ENCODE data around the gene CDCP2.

Gene CDCP2

GRCh38 chr1:54151013-54151412 is 1.8 kb downstream of the CDCP2 start:
- no peak for TF ChIP-seq ZFX (IDR thresholded peaks at IDR 0.05; ENCODE audit: borderline replicate concordance)
- TF ChIP-seq, protein P1, sequence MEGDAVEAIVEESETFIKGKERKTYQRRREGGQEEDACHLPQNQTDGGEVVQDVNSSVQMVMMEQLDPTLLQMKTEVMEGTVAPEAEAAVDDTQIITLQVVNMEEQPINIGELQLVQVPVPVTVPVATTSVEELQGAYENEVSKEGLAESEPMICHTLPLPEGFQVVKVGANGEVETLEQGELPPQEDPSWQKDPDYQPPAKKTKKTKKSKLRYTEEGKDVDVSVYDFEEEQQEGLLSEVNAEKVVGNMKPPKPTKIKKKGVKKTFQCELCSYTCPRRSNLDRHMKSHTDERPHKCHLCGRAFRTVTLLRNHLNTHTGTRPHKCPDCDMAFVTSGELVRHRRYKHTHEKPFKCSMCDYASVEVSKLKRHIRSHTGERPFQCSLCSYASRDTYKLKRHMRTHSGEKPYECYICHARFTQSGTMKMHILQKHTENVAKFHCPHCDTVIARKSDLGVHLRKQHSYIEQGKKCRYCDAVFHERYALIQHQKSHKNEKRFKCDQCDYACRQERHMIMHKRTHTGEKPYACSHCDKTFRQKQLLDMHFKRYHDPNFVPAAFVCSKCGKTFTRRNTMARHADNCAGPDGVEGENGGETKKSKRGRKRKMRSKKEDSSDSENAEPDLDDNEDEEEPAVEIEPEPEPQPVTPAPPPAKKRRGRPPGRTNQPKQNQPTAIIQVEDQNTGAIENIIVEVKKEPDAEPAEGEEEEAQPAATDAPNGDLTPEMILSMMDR (IDR thresholded peaks at IDR 0.05) = no peak
- H3K27ac ChIP-seq = no peak overlapping the region

DNA sequence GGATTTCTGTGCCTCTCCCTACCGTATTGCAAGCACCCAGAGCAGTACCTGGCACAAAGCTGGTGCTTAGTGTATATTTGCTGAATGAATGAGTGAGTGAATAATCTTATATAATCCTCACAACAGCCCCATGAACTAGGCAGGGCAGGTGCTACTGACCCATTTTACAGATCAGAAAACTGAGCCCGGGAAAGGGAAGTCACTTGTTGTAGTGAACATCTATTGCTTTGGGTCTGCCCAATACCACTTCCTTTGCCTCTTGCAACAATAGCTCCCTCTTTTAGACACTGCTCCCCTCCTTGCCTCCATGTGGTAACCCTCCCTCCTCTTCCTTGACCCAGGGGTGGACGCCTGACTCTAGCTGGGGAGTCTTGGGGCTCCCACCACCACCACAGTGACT is 3.1 kb downstream of the CDCP2 start:
- TF ChIP-seq ZFX (IDR thresholded peaks at IDR 0.05; ENCODE audit: borderline replicate concordance) = no peak
- TF ChIP-seq, protein P1 (IDR thresholded peaks at IDR 0.05) = no peak
- no peak overlapping the region for H3K27ac ChIP-seq

GRCh38 chr1:54144366-54144765 is 8.4 kb downstream of the CDCP2 start:
- no peak overlapping the region for H3K27ac ChIP-seq
- TF ChIP-seq ZFX (IDR thresholded peaks at IDR 0.05; ENCODE audit: borderline replicate concordance) = no peak
- TF ChIP-seq, protein P1 (IDR thresholded peaks at IDR 0.05) = no peak

DNA sequence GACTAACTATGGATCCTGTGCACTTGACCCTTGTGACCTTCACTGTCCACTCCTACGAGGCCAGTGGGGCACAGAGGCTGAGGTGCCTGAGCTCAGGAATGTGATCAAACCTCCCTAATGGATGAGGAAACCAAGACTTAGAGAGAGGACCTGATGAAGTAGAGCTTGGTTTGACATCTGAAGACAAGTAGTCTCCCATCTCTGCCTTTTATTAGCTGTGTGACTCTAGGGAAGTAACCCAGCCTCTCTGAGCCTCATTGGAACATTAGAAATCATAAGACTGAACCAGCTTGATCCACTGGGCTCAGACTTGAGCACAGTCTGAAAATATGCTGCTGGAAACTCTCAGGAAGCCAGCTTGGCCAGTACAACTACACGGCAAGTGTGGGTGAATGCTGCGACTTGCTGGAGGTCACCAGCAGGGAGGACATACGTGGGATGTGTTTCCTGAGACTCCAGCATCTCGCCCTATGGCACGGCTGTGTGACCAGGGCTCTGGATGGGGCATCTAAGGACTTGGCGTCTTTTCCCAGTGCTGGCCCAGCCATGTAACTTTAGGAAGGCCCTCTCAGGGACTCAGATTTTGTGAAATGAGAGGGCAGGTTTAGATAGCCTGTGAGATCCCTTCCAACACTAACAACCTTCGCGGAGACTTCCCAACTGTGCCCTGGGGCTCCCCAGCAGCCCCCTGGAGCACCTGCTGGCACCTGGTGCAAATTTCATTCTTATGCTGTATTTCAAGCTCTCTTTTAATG is 10.5 kb downstream of the CDCP2 start:
- no peak overlapping the region for H3K27ac ChIP-seq
- TF ChIP-seq, protein P1 (IDR thresholded peaks at IDR 0.05) = no peak
- TF ChIP-seq ZFX (IDR thresholded peaks at IDR 0.05; ENCODE audit: borderline replicate concordance) = no peak

GRCh38 chr1:54139711-54140110 is 13.1 kb downstream of the CDCP2 start:
- no peak overlapping the region for H3K27ac ChIP-seq
- TF ChIP-seq, protein P1 (IDR thresholded peaks at IDR 0.05) = no peak
- TF ChIP-seq ZFX (IDR thresholded peaks at IDR 0.05; ENCODE audit: borderline replicate concordance) = no peak

GRCh38 chr1:54138994-54139393 is 13.8 kb downstream of the CDCP2 start:
- no peak overlapping the region for H3K27ac ChIP-seq
- TF ChIP-seq, protein P1 (IDR thresholded peaks at IDR 0.05) = no peak
- no peak for TF ChIP-seq ZFX (IDR thresholded peaks at IDR 0.05; ENCODE audit: borderline replicate concordance)

DNA sequence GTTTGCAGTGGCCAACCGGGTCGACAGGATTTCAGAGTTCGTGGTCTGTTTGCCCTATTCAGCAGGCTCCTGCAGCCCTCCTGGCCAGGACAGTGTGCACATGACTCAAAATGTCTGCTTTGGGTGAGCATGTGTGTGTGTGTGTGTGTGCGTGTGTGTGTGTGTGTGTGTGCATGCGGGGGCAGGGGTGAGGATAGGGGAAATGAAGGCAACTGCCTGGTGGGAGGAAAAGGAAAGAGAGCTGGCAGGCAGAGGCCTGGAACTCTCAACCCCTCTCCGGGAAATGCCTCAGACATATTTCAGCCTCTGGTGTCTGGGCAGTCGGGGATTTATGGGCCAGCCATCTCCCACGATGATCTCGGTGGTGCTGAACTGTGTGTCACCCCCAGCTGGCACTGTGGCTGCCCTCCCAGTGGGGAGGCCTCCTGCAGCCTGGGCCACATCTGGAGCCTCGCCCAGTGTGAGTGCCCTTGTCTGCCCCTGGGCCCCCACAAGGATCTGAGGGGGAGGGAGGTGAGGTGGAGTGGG is 15.2 kb downstream of the CDCP2 start:
- H3K27ac ChIP-seq = no peak overlapping the region
- no peak for TF ChIP-seq ZFX (IDR thresholded peaks at IDR 0.05; ENCODE audit: borderline replicate concordance)
- TF ChIP-seq, protein P1 (IDR thresholded peaks at IDR 0.05) = no peak

Data from 22Rv1 (cell line).